Measurements from ENCODE around the gene GAB3. TPM values are rescaled to one million over a fixed set of nuclear protein-coding genes. Genes with fewer than 3 reads are reported as not detected.

Gene GAB3, protein sequence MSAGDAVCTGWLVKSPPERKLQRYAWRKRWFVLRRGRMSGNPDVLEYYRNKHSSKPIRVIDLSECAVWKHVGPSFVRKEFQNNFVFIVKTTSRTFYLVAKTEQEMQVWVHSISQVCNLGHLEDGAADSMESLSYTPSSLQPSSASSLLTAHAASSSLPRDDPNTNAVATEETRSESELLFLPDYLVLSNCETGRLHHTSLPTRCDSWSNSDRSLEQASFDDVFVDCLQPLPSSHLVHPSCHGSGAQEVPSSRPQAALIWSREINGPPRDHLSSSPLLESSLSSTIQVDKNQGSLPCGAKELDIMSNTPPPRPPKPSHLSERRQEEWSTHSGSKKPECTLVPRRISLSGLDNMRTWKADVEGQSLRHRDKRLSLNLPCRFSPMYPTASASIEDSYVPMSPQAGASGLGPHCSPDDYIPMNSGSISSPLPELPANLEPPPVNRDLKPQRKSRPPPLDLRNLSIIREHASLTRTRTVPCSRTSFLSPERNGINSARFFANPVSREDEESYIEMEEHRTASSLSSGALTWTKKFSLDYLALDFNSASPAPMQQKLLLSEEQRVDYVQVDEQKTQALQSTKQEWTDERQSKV
- 1 to 10 TPM; 1.2 to 1.4 TPM for total RNA-seq

DNA sequence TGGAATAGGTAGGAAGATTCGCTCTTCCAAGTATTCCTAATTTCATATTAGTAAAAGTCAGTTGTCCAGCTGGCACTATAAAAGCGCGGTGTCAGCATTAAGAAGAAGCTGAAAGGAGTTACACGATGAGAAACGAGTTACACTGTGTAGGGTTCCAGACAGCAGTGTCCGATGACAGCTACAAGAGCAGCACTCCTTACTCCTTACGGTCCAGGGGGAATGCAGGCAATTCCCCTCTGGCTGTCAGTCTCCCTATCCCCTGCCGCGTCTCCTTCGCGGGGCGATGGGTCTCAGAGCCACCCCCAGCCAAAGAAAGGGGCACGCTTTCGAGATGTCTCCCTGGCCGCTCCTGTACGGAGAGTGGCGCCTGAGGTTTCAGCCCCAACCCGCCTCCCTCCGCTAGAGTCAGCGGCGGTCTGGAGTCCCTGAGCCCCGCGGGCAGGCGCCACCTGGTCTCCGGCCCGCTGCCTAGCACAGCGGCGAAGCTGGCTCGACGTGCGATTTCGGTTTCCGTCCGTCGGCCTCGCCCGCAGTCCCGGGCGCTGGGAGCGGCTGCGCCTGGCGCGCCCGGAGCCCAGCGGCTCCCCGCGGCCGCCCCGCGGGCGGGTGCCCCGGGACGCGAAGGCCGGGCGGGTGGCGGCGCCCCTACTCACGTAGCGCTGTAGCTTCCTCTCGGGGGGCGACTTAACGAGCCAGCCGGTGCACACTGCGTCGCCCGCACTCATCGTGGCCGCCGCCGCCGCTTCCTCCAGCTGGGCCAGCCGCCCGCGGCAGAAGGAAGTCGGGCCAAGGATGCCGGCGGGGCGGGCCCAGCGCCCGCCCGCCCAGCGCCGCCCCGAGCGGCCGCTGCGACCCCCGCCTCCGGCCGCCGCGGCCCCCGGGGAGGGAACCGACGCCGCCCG lies at the start of gene GAB3:
TSS of gene GAB3 (minus strand) at position 777 of the 902 bp plus-strand sequence. CDS start at position 725, 52 bp downstream.
- intact Hi-C loops (cut with DNase I) = no loop called here
- H3K27ac ChIP-seq = peak within 1 kb of the TSS; percentile 50
- peak within 1 kb of the TSS; percentile 38 to 71 for H3K9ac ChIP-seq (ENCODE audit: low read depth in 2 of 2, low read length in 2 of 2)

GRCh38 chrX:154799556-154800348 lies 48.9 kb upstream of the GAB3 start:
- Histone ChIP-seq H3K4me1 (peaks cover 4% of the 10 kb centered on the region), H3K27ac (peak overlapping the region; percentile 57), H3K4me3 (no peak overlapping the region), H3K36me3 (no peaks in the 10 kb centered on the region), H3K9me3 (no peaks in the 10 kb centered on the region), H3K27me3 (no peaks in the 10 kb centered on the region), H3K9ac (ENCODE audit: low read depth in 2 of 2, low read length in 2 of 2) (no peak overlapping the region)
- no peak for TF ChIP-seq CTCF (IDR thresholded peaks at IDR 0.05)
- peak; percentile 71 for DNase-seq
- intact Hi-C loops (cut with DNase I) = no loop called here

More for the DNA sequence above, at the start of gene GAB3:
- H3K9me3 ChIP-seq = no peaks in the 10 kb centered on the region
- H3K4me1 ChIP-seq = no peaks in the 10 kb centered on the region
- H3K36me3 ChIP-seq = no peaks in the 10 kb centered on the region
- no peak for TF ChIP-seq CTCF (IDR thresholded peaks at IDR 0.05)
- H3K4me3 ChIP-seq = peak within 1 kb of the TSS; percentile 35
- DNase-seq = no peak
- H3K27me3 ChIP-seq = peaks cover 11% of the 10 kb centered on the region

DNA sequence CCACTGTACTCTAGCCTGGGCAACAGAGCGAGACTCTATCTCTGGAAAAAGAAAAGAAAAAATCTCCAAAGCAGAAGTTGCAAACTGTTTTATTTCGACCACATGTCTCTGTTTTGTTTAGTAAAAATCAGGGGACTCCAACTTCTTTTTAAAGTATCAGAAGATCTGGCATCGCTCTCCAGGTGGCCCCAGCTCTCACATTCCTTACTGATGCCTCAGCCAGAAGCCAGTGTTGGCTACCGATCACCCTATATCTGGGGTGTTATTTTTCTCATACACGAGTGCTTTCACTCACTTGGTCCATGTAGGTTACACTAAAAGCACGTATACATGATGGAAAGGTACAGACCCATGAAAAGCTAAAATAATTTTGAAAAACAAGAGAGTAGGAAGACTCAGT lies 46.1 kb upstream of the GAB3 start:
- Histone ChIP-seq H3K9ac (ENCODE audit: low read depth in 2 of 2, low read length in 2 of 2) (no peak overlapping the region), H3K9me3 (no peaks in the 10 kb centered on the region), H3K4me1 (peaks cover 4% of the 10 kb centered on the region), H3K36me3 (no peaks in the 10 kb centered on the region), H3K4me3 (no peak overlapping the region), H3K27me3 (no peaks in the 10 kb centered on the region), H3K27ac (no peak overlapping the region)
- no peak for DNase-seq
- TF ChIP-seq CTCF (IDR thresholded peaks at IDR 0.05) = no peak
- intact Hi-C loops (cut with DNase I) = no loop called here

DNA sequence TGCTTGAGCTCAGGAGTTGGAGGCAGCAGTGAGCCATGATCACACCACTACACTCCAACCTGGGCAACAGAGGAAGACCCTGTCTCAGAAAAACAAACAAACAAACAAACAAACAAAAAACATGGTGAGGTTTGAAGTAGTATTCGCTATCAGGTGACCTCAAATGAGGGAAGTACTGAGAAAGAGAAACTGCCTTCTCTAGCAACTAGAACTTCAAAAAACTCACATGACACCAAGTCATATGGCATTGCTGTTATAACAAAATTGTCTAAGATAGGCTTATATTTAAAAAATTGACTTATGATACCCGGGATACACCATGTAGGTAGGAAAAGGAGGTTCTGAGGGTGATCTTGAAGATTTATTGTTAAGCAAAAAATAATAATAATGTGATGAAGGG lies 44.1 kb upstream of the GAB3 start:
- H3K4me1 ChIP-seq = peaks cover under 1% of the 10 kb centered on the region
- no peak overlapping the region for H3K9ac ChIP-seq (ENCODE audit: low read depth in 2 of 2, low read length in 2 of 2)
- H3K4me3 ChIP-seq = no peak overlapping the region
- H3K36me3 ChIP-seq = no peaks in the 10 kb centered on the region
- no peaks in the 10 kb centered on the region for H3K27me3 ChIP-seq
- no peak for DNase-seq
- intact Hi-C loops (cut with DNase I) = no loop called here
- TF ChIP-seq CTCF (IDR thresholded peaks at IDR 0.05) = no peak
- no peak overlapping the region for H3K27ac ChIP-seq
- no peaks in the 10 kb centered on the region for H3K9me3 ChIP-seq
